Endodermal cell (in vitro differentiated cells): ENCODE measurements around the gene GBGT1. TPM values are rescaled to one million over a fixed set of nuclear protein-coding genes. Genes with fewer than 3 reads are reported as not detected.

ENCODE experiments used
- DNase-seq: peaks from one replicate; pipeline ENCODE4 v3.0.0-alpha.2; 2017
- H3K27ac ChIP-seq: 2 replicates; pipeline ENCODE4 v1.5.1; 2013; ENCODE audit warnings: mild to moderate bottlenecking, low read depth, low read length, moderate library complexity
- H3K27me3 ChIP-seq: 2 replicates; pipeline ENCODE4 v1.6.1; 2013; ENCODE audit warnings: mild to moderate bottlenecking, low read length, moderate library complexity; ENCODE audit not compliant: insufficient read depth, control insufficient read depth, poor library complexity, severe bottlenecking
- H3K36me3 ChIP-seq: 2 replicates; pipeline ENCODE4 v1.7.0; 2013; ENCODE audit warnings: mild to moderate bottlenecking, low read length, moderate library complexity; ENCODE audit not compliant: control insufficient read depth, insufficient read depth
- H3K4me1 ChIP-seq: one replicate; pipeline ENCODE4 v1.7.0; 2013; ENCODE audit warnings: low read length; ENCODE audit not compliant: control insufficient read depth, insufficient read depth
- H3K4me3 ChIP-seq: 2 replicates; pipeline ENCODE4 v1.5.1; 2013; ENCODE audit warnings: mild to moderate bottlenecking, low read length, moderate library complexity
- H3K9ac ChIP-seq: 2 replicates; pipeline ENCODE4 v1.6.1; 2013; ENCODE audit warnings: mild to moderate bottlenecking, low read length, moderate library complexity; ENCODE audit not compliant: poor library complexity, severe bottlenecking; ENCODE audit errors: extremely low read depth
- H3K9me3 ChIP-seq: 2 replicates; pipeline ENCODE4 v1.6.1; 2013; ENCODE audit warnings: mild to moderate bottlenecking, low read length, moderate library complexity; ENCODE audit not compliant: control insufficient read depth
- H3K27ac Mint-ChIP-seq: 2 replicates; pipeline ENCODE4 v1.8.0; 2020; ENCODE audit warnings: mixed read lengths
- H3K27me3 Mint-ChIP-seq: 2 replicates; pipeline ENCODE4 v1.8.0; 2021; ENCODE audit warnings: mild to moderate bottlenecking, mixed read lengths; ENCODE audit not compliant: insufficient read depth
- H3K36me3 Mint-ChIP-seq: 2 replicates; pipeline ENCODE4 v1.8.0; 2020; ENCODE audit warnings: low read depth, mixed read lengths
- H3K4me1 Mint-ChIP-seq: 2 replicates; pipeline ENCODE4 v1.8.0; 2020; ENCODE audit warnings: mixed read lengths
- H3K4me3 Mint-ChIP-seq: 2 replicates; pipeline ENCODE4 v1.8.0; 2020; ENCODE audit warnings: mild to moderate bottlenecking, moderate library complexity, mixed read lengths
- H3K9me3 Mint-ChIP-seq: 2 replicates; pipeline ENCODE4 v1.8.0; 2020; ENCODE audit warnings: mild to moderate bottlenecking, mixed read lengths
- CTCF ChIP-seq: fragments of 200-600 bp; sonication (generic); conservative IDR thresholded peaks from 2 replicates; pipeline ENCODE4 v1.5.0; 2021; ENCODE audit warnings: antibody characterized with exemption, mild to moderate bottlenecking
- WGBS, 2 experiments: methylation state at CpG; one replicate each; pipeline versions ENCODE4 v1.1.5 to v1.1.7; 2013; ENCODE audit warnings: missing lambda C conversion rate in 2 of 2, mixed read lengths in 1 of 2; ENCODE audit not compliant: insufficient coverage in 1 of 2, insufficient read length in 1 of 2; 5-methylcytosine and 5-hydroxymethylcytosine counted together
- total RNA-seq, 2 donors: library from RNA; stranded (reverse); fragmentation: NEBNext Ultra II Directional in 1 of 2; extraction: Animal tissue kit (Norgen Biotek cat#: 25700) in 1 of 2; gene quantifications; 2 replicates in 1 of 2; 3 replicates in 1 of 2; pipeline ENCODE4 v1.2.1, GENCODE V29; 2021

Gene GBGT1
- total RNA-seq, 2 donors from 2014 or later: 28.2 to 29.1 TPM

DNA sequence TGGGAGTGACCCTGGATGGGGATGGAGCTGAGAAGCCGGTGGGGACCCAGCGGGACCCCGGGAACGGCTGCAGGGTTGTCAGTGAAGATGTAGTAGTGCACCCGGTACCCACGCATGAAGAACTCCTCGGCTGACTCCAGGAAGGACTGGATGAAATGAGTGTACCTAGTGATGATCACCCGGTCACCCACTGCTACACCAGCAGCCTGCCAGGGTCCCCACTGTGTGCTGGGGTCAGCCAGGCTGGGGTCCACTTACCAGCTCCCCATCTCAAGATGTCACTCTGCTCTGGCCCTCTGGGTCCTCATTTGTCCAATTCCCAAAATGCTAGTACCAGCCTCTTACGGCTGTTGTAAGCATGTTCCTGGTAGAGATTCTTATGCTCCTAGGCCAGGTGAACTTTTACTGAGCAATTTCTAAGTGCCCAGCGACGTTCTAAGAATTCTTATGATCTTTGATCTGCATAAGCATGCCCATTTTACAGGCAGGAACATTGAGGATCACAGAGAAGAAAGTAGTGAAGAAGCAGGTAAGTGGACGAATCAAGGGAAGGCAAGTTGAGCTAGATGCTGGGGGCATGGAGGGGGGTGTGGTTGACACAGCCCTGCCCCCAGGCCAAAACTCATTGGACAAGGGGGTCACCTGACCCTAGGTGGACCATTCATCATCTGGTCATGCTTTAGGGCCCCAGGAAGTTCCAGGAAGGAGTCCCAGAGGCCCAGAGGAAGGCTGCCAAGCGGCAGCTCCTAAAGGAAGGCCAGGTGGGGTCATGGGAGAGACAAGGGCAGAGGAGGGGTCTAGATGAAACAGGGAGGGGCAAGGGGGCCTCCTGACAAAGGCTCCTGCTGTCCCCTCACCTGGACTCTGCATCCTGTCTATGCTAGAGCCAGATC, 9.4 kb downstream of the GBGT1 start:
- Histone ChIP-seq H3K4me1 (no peaks in the 10 kb centered on the region), H3K36me3 (peaks cover 19% of the 10 kb centered on the region), H3K9ac (no peak overlapping the region), H3K9me3 (no peaks in the 10 kb centered on the region), H3K27ac (no peak overlapping the region), H3K27me3 (no peaks in the 10 kb centered on the region), H3K4me3 (no peak overlapping the region)
- peaks cover 28% of the 10 kb centered on the region for H3K36me3 Mint-ChIP-seq
- no peak for TF ChIP-seq CTCF
- H3K27ac Mint-ChIP-seq: no peak overlapping the region
- H3K27me3 Mint-ChIP-seq: no peaks in the 10 kb centered on the region
- 89 to 94% methylated on average over 11 to 13 of the region's 13 CpGs for WGBS, 2 experiments
- H3K9me3 Mint-ChIP-seq: no peaks in the 10 kb centered on the region
- H3K4me1 Mint-ChIP-seq: no peaks in the 10 kb centered on the region
- DNase-seq: no peak
- H3K4me3 Mint-ChIP-seq: no peak overlapping the region

GRCh38 chr9:133153227-133154096, 10.3 kb downstream of the GBGT1 start:
- Histone ChIP-seq H3K9ac (no peak overlapping the region), H3K27ac (peak overlapping the region; percentile 60), H3K9me3 (no peaks in the 10 kb centered on the region), H3K4me3 (no peak overlapping the region), H3K4me1 (no peaks in the 10 kb centered on the region), H3K27me3 (no peaks in the 10 kb centered on the region), H3K36me3 (peaks cover 13% of the 10 kb centered on the region)
- TF ChIP-seq CTCF: no peak
- no peak overlapping the region for H3K4me3 Mint-ChIP-seq
- H3K9me3 Mint-ChIP-seq: no peaks in the 10 kb centered on the region
- DNase-seq: no peak
- peaks cover 22% of the 10 kb centered on the region for H3K36me3 Mint-ChIP-seq
- 92 to 93% methylated on average over 23 to 36 of the region's 36 CpGs for WGBS, 2 experiments
- no peaks in the 10 kb centered on the region for H3K27me3 Mint-ChIP-seq
- no peak overlapping the region for H3K27ac Mint-ChIP-seq
- H3K4me1 Mint-ChIP-seq: no peaks in the 10 kb centered on the region

DNA sequence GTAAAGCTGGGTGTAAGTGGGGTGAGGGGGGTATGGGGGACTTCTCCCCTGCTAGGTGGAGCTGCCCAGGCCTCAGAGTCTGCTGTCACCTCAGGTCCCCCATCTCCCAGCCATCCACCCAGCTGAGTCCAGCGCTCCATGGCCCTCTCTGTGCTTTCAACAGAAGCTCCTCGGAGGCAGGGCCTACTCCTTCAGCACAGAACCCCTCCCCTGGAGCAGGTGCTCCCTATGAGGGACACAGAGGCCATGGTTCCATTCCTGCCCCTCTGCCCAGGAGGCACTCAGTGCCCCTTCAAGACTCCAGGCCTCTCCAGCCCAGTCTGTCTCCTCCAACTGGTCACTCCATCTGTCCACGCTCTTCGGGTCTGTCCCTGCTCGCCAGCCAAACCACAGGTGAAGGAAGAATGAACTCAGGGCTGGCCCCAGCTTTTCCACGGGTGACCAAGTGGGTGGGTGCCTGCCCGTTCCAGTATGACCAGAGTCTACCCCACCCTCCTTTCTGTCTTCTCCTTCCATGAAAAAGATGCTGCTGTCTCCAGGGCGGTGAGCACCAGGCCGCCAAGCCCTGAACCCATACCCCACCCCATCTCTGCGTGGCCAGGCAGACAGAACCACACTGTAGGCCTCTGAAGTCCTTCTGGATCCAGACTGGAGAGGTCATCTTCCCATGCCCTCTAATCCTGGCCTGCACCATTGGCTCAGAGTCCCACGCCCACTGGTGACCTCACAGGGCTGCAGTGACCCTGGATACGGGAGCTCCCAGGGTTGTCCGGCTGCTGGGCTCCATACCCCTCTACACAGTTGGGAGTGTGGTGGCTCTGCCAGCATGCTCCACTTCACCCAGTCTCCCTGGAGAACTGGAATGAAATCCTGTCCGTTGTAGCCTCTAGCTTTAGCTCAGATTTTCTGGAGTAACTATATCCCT, 11.9 kb downstream of the GBGT1 start:
- H3K27me3 ChIP-seq: no peaks in the 10 kb centered on the region
- H3K4me1 ChIP-seq: no peaks in the 10 kb centered on the region
- Mint-ChIP-seq H3K4me3 (no peak overlapping the region), H3K4me1 (peaks cover 14% of the 10 kb centered on the region), H3K27ac (no peak overlapping the region), H3K27me3 (no peaks in the 10 kb centered on the region), H3K36me3 (peaks cover 17% of the 10 kb centered on the region), H3K9me3 (no peaks in the 10 kb centered on the region)
- no peak for TF ChIP-seq CTCF
- no peak overlapping the region for H3K9ac ChIP-seq
- H3K4me3 ChIP-seq: no peak overlapping the region
- no peak overlapping the region for H3K27ac ChIP-seq
- H3K36me3 ChIP-seq: peaks cover 7% of the 10 kb centered on the region
- 93% methylated on average over 7 to 14 of the region's 14 CpGs for WGBS, 2 experiments
- no peak for DNase-seq
- H3K9me3 ChIP-seq: no peaks in the 10 kb centered on the region
